AG09319 (cell line): ENCODE results near the gene ABHD13.

ENCODE experiments used
- DNase-seq: peaks from one replicate; pipeline ENCODE4 v3.0.0-alpha.2; 2010; ENCODE audit warnings: low read depth; ENCODE audit errors: extremely low read depth
- TF ChIP-seq, protein P1 (sequence below): IDR thresholded peaks from 2 replicates; pipeline ENCODE4 v1.5.1; 2011; ENCODE audit warnings: low read depth, mild to moderate bottlenecking, inconsistent platforms, low read length, moderate library complexity

The ABHD13 gene

DNA sequence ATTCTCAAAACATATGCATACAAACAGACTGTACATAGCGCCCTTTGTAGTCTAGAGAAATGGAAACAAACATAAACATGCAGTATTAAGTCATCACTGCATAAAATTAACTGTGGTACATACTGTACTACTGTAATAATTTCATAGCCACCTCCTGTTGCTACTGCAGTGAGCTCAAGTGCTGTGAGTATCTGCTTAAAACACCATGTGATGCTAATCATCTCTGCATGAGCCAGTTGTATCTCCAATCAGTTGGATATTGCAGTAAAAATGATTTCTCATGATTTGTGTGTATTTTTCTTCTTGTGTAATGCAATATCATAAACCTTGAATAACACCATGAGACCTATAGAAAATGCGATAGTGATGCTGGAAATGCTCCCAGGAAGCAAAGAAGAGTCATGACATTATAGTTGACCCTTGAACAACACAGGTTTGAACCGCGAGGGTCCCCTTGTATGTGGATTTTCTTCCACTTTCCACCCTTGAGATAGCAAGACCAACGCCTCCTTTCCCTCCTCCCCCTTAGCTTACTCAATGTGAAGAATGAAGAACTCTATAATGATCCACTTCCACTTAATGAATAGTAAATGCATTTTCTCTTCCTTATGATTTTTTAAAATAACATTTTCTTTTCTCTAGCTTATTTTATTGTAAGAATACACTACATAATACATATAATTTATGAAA lies 55.4 kb downstream of the ABHD13 start:
- TF ChIP-seq, protein P1, sequence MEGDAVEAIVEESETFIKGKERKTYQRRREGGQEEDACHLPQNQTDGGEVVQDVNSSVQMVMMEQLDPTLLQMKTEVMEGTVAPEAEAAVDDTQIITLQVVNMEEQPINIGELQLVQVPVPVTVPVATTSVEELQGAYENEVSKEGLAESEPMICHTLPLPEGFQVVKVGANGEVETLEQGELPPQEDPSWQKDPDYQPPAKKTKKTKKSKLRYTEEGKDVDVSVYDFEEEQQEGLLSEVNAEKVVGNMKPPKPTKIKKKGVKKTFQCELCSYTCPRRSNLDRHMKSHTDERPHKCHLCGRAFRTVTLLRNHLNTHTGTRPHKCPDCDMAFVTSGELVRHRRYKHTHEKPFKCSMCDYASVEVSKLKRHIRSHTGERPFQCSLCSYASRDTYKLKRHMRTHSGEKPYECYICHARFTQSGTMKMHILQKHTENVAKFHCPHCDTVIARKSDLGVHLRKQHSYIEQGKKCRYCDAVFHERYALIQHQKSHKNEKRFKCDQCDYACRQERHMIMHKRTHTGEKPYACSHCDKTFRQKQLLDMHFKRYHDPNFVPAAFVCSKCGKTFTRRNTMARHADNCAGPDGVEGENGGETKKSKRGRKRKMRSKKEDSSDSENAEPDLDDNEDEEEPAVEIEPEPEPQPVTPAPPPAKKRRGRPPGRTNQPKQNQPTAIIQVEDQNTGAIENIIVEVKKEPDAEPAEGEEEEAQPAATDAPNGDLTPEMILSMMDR, result no peak
- DNase-seq, result no peak

DNA sequence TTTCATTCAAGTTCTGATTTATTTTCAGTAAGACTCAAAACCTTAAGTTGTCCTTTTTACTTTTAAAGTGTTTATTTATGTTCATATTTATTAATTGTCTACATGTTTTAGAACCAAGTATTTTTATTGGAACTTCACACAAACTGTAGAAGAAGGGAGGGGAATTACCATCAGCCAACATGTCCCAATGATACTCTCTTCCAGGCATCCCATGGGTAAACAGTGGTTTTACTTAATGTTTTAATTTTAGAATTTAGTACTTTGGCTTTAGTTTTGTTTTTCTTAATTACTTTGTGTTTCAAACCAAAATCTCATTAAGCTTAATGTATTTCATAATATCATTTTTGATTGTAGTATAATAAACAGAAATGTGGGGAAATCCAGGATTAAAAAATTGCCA lies 56.5 kb downstream of the ABHD13 start:
- no peak for DNase-seq
- TF ChIP-seq, protein P1, result no peak

DNA sequence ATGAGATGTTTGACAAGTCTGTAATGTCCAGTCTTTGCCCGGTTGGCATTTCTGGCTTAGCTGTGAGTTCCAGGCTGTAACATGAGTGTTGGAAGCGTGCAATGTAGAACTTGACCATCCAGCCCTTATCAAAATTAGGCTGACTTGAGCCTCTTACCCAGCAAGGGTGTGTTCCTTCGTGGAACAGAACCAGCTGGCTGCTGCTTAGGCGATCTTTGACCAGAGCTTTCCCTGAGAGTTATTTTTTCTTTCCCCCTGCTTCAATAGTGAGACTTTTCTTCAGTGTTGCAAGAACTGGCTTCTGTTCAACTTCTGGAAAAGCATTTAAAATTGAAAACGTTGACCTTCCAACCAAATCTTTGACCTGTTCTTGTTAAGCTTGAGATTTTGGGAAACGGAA lies 57.9 kb downstream of the ABHD13 start:
- TF ChIP-seq, protein P1, result no peak
- DNase-seq, result no peak

DNA sequence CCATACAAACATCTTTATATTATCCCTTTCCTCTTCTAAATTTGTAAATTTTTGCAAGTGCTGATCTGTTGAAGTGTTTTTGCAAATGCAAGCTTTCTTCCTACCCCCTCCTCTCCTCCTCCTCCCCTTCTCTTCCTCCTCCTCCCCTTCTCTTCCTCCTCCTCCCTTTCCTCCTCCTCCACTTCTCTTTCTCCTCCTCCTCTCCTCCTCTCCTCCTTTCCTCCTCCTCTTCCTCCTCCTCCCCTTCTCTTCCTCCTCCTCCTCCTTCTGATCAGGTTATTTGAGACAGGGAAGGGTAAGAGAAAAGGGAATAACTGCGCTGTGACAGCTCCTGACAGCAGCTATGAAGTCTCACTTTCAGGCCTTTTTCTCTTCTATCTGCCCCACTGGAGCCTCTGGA lies 60.3 kb downstream of the ABHD13 start:
- no peak for DNase-seq
- TF ChIP-seq, protein P1, result no peak

DNA sequence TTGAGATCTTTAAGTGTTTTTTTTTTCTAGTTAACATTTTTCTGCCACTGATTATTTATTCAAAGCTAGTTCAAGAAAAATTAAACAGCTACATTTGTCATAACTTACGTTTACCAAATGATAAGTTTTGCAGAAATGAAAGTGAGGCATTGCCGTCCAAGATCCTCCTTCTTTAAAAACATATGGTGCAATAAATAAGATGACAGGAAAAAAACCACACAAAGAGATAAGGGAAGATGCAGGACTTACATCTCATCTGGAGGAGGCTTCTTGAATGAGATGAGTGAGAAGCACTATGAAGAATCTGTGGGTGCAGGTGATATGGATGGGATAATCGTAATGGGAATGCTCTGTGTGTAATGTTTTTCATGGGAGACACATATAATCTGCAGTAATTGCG lies 63.7 kb downstream of the ABHD13 start:
- TF ChIP-seq, protein P1, result no peak
- DNase-seq, result no peak

DNA sequence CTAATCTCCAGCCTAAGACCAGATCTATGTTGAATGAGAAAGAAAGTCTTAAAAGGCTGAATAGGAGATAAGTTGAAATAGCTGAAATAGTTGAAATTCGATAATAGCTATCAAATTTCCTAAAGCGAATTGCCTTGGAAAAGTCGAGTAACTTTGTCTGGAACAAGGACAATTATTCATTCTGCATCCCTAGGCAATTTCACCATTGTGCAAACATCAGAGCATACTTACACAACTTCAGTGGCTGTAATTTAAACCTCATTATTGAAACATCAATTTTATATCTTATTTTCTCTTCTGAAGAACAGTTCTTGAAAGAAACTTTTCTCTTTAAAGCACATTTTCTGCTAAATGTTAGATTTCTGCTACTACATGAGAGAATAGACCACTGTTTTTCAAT lies 64.9 kb downstream of the ABHD13 start:
- DNase-seq, result no peak
- TF ChIP-seq, protein P1, result no peak
